Liver (tissue), 3 donors: ENCODE measurements around the gene TOP3A.

Experiments
- JUND ChIP-seq, 2 donors: IDR thresholded peaks; 2 replicates each; pipeline ENCODE4 v1.6.1; 2016; ENCODE audit warnings: antibody characterized with exemption in 2 of 2
- TAF1 ChIP-seq: conservative IDR thresholded peaks from 2 replicates; pipeline ENCODE4 v1.6.1; 2016; ENCODE audit warnings: antibody characterized with exemption, mild to moderate bottlenecking
- TF ChIP-seq, protein P1 (sequence below): fragments of 150-350 bp; IDR thresholded peaks from 2 replicates; pipeline ENCODE4 v1.5.1; 2017; ENCODE audit warnings: improper control_type of control experiment, low read depth, low read length; ENCODE audit not compliant: missing input control
- TF ChIP-seq, protein P2 (sequence below): IDR thresholded peaks from 2 replicates; pipeline ENCODE4 v1.6.1; 2016; ENCODE audit warnings: antibody characterized with exemption
- donor health status: healthy.
- donor health status: healthy.

DNA sequence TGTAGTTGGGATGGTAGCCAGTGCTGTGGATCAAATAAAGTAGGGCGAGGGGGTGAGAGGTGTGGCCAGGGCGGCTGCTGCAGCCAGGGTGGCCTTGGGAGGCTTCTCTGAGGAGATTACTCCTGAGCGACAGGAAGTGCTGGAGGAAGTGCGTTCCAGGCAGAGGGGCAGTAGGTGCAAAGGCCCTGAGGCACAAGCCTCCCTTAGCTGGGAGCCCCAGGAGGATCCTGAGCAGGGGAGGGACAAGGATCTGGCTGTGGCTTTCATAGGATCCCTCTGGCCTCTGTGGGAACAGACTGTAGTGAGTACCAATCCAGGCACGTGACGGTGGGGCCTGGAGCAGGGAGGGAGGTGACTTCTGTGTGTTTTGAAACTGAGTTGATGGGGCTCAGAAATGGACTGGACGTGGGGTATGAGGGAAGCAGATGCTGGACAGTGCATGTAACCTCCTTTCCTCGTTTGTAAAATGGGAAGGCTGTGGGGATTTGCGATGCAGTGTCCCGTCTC lies 86.6 kb downstream of the TOP3A start:
- TF ChIP-seq JUND (IDR thresholded peaks at IDR 0.05) (no peak), TAF1 (no peak)
- TF ChIP-seq, protein P1, sequence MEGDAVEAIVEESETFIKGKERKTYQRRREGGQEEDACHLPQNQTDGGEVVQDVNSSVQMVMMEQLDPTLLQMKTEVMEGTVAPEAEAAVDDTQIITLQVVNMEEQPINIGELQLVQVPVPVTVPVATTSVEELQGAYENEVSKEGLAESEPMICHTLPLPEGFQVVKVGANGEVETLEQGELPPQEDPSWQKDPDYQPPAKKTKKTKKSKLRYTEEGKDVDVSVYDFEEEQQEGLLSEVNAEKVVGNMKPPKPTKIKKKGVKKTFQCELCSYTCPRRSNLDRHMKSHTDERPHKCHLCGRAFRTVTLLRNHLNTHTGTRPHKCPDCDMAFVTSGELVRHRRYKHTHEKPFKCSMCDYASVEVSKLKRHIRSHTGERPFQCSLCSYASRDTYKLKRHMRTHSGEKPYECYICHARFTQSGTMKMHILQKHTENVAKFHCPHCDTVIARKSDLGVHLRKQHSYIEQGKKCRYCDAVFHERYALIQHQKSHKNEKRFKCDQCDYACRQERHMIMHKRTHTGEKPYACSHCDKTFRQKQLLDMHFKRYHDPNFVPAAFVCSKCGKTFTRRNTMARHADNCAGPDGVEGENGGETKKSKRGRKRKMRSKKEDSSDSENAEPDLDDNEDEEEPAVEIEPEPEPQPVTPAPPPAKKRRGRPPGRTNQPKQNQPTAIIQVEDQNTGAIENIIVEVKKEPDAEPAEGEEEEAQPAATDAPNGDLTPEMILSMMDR = no peak
- TF ChIP-seq, protein P2, sequence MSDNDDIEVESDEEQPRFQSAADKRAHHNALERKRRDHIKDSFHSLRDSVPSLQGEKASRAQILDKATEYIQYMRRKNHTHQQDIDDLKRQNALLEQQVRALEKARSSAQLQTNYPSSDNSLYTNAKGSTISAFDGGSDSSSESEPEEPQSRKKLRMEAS = no peak
